Measurements from ENCODE around the gene KCNA2. TPM values are rescaled to one million over a fixed set of nuclear protein-coding genes. Genes with fewer than 3 reads are reported as not detected.
A peak's percentile ranks its signal among the peaks of the same experiment; 100 is the strongest.

KCNA2 gene
- total RNA-seq, 1 donor, result not detected

GRCh38 chr1:110628323-110629105 is 22.4 kb upstream of the KCNA2 start:
- DNase-seq (ENCODE audit: low read depth), result no peak
- TF ChIP-seq, protein P1, sequence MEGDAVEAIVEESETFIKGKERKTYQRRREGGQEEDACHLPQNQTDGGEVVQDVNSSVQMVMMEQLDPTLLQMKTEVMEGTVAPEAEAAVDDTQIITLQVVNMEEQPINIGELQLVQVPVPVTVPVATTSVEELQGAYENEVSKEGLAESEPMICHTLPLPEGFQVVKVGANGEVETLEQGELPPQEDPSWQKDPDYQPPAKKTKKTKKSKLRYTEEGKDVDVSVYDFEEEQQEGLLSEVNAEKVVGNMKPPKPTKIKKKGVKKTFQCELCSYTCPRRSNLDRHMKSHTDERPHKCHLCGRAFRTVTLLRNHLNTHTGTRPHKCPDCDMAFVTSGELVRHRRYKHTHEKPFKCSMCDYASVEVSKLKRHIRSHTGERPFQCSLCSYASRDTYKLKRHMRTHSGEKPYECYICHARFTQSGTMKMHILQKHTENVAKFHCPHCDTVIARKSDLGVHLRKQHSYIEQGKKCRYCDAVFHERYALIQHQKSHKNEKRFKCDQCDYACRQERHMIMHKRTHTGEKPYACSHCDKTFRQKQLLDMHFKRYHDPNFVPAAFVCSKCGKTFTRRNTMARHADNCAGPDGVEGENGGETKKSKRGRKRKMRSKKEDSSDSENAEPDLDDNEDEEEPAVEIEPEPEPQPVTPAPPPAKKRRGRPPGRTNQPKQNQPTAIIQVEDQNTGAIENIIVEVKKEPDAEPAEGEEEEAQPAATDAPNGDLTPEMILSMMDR (IDR thresholded peaks at IDR 0.05; ENCODE audit: insufficient read depth, low read depth, low read length), result no peak
- no peak overlapping the region for H3K4me3 ChIP-seq (ENCODE audit: low read depth, low read length)

DNA sequence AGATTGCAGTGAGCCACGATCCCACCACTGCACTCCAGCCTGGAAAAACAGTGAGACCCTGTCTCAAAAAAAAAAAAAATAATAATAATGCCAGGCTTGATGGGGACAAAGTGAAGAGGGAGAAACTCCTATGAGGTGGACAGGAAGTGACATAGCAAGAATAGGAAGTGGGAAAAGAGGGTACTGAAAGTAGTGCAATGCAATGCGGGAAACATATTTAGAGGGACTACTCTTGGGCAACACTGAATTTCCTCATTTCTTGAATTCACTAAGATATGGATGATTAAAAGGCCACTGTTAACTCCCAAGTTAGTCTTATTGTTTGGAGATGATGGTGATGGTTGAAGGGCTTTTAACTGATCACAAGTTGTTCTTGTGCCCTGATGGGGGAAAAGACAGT is 21.6 kb upstream of the KCNA2 start:
- TF ChIP-seq, protein P1 (IDR thresholded peaks at IDR 0.05; ENCODE audit: insufficient read depth, low read depth, low read length), result no peak
- no peak overlapping the region for H3K4me3 ChIP-seq (ENCODE audit: low read depth, low read length)
- DNase-seq (ENCODE audit: low read depth), result no peak

- TF ChIP-seq, protein P1 (IDR thresholded peaks at IDR 0.05; ENCODE audit: insufficient read depth, low read depth, low read length), result no peak
- H3K4me3 ChIP-seq (ENCODE audit: low read depth, low read length), result no peak overlapping the region
- DNase-seq (ENCODE audit: low read depth), result no peak
Measured at GRCh38 chr1:110626889-110627288, 20.7 kb upstream of the KCNA2 start.

DNA sequence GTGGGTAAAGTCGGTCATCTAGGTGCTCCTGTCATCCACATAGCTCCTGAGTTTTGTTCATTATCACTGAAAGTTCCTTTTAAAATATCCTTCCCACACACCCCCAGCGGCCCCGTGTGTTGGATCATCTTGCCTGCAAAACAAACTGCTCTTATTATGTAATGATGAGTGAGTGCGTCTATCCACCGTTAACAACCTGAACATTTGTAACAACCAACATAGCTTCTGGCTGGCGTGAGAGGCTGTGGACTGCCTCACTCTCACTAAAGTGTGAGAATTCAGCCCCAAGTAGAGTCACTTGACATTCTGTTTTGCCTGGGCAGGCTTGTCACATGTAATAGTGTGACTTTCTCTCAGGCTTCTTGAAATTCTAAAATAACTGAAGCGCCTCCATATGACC is 14.5 kb upstream of the KCNA2 start:
- TF ChIP-seq, protein P1 (IDR thresholded peaks at IDR 0.05; ENCODE audit: insufficient read depth, low read depth, low read length), result no peak
- no peak overlapping the region for H3K4me3 ChIP-seq (ENCODE audit: low read depth, low read length)
- no peak for DNase-seq (ENCODE audit: low read depth)

GRCh38 chr1:110620250-110620615 is 14.1 kb upstream of the KCNA2 start:
- no peak for DNase-seq (ENCODE audit: low read depth)
- TF ChIP-seq, protein P1 (IDR thresholded peaks at IDR 0.05; ENCODE audit: insufficient read depth, low read depth, low read length), result no peak
- no peak overlapping the region for H3K4me3 ChIP-seq (ENCODE audit: low read depth, low read length)

DNA sequence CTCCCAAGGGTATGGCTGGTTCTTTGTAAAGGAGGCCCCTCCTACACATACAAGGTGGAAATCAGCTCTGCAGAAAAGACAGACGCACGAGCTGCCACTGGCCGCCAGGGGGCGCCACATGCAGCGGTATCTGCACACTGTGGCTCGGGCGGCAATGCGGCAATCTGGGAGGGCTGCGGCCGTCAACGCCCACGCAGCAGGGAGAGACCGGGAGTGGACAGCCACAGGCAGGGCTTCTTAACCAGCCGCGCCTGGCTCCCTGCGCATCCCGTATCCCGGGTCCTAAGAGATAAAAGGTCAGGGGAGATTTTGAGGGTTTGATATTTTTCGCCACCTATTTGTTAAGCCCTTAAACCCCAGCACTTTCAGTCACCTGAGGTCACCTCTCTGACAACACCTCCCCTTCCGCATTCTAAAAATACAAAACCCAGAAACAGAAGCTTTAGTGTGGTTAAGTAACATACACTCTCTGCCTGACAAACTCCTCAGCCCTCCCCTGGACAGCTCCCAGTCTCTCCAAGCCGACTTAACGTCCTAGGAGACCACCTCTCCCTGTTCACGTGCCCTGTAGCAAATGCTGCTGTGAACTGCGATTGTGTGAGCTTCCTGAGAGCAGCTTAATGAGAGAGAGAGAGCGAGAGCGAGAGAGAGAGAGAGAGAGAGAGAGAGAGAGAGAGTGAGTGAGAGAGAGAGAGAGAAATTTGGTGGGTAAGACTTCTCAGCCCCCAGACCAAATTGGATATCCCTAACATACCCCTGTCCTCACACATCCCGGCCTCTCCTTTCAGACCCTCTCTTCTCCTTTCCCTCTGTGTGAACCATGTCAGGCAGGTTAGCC is 13.5 kb upstream of the KCNA2 start:
- H3K4me3 ChIP-seq (ENCODE audit: low read depth, low read length), result no peak overlapping the region
- TF ChIP-seq, protein P1 (IDR thresholded peaks at IDR 0.05; ENCODE audit: insufficient read depth, low read depth, low read length), result peak; percentile 86
- DNase-seq (ENCODE audit: low read depth), result peak; percentile 52

All from fibroblast of villous mesenchyme (primary cell).